GM12878 (cell line): ENCODE results near the gene NOP10. TPM values are rescaled to one million over a fixed set of nuclear protein-coding genes. Genes with fewer than 3 reads are reported as not detected.

Experiments
- ATF2 ChIP-seq: IDR thresholded peaks from 2 replicates; pipeline ENCODE4 v1.6.1; 2012; ENCODE audit warnings: low read length, inconsistent platforms
- EGR1 ChIP-seq, 2 experiments: IDR thresholded peaks; 1 replicate in 1 of 2; 2 replicates in 1 of 2; pipeline ENCODE4 v1.6.1; 2011 to 2012; ENCODE audit warnings: low read depth in 2 of 2, low read length in 2 of 2, borderline replicate concordance in 1 of 2, mild to moderate bottlenecking in 1 of 2, moderate library complexity in 1 of 2
- IKZF1 ChIP-seq: fragments of 450-650 bp; conservative IDR thresholded peaks from 2 replicates; pipeline ENCODE4 v1.6.1; 2017; ENCODE audit warnings: antibody characterized with exemption, mild to moderate bottlenecking
- NFXL1 ChIP-seq: fragments of 450-650 bp; IDR thresholded peaks from 2 replicates; pipeline ENCODE4 v1.6.1; 2017; ENCODE audit warnings: antibody characterized with exemption, mild to moderate bottlenecking, borderline replicate concordance
- RUNX3 ChIP-seq: IDR thresholded peaks from 2 replicates; pipeline ENCODE4 v1.6.1; 2012; ENCODE audit warnings: low read length, inconsistent platforms
- SIN3A ChIP-seq: IDR thresholded peaks from 2 replicates; pipeline ENCODE4 v1.6.1; 2012; ENCODE audit warnings: low read depth, low read length, improper control_type of control experiment
- SUZ12 ChIP-seq: fragments of 200-600 bp; sonication (generic); IDR thresholded peaks from one replicate; pipeline ENCODE4 v1.6.1; 2018; ENCODE audit warnings: antibody characterized with exemption, mild to moderate bottlenecking; ENCODE audit not compliant: unreplicated experiment
- ZNF217 ChIP-seq: fragments of 450-650 bp; IDR thresholded peaks from 2 replicates; pipeline ENCODE4 v1.6.1; 2017; ENCODE audit warnings: antibody characterized with exemption, mild to moderate bottlenecking
- microRNA counts: library from miRNA; unstranded; fragments of <30 nt; microRNA quantifications from one replicate; lab custom pipeline; 2016
- microRNA-seq: library from miRNA; unstranded; fragments of <30 nt; microRNA quantifications from one replicate; pipeline ENCODE4, GENCODE V29; 2018
- polyA plus RNA-seq, 11 experiments: library from polyadenylated mRNA; depleted of rRNA in 4 of 11; unstranded in 6 of 11; stranded (reverse) in 5 of 11; fragments of >200 nt; fragmentation: Nextera tagmentation in 4 of 11; fragmentation: Illumina TruSeq in 1 of 11; extraction: Ambion mirVana in 4 of 11; extraction: Trizol in 1 of 11; gene quantifications; 1 replicate in 1 of 11; 2 replicates in 10 of 11; pipeline versions ENCODE4 v1.2.1 to v1.2.3, GENCODE V29; 2011 to 2016; ENCODE audit warnings: inconsistent platforms in 2 of 11, missing spikeins in 2 of 11, low read depth in 1 of 11
- small RNA-seq: library from RNA; depleted of rRNA; stranded (forward); fragments of <200 nt; gene quantifications from one replicate; pipeline ENCODE3, GENCODE V24; 2014
- total RNA-seq, 4 experiments: library from RNA; depleted of rRNA in 3 of 4; stranded (reverse); fragments of >200 nt in 3 of 4; fragmentation: Illumina TruSeq in 1 of 4; extraction: Trizol in 1 of 4; gene quantifications; 2 replicates each; pipeline versions ENCODE4 v1.2.1 to v1.2.3, GENCODE V29; 2013 to 2021
- TF ChIP-seq, protein P1 (sequence below): fragments of 450-650 bp; IDR thresholded peaks from 2 replicates; pipeline ENCODE4 v1.6.1; 2017; ENCODE audit warnings: borderline replicate concordance
- TF ChIP-seq, protein P2 (sequence below): fragments of 450-650 bp; formaldehyde crosslinking; IDR thresholded peaks from 2 replicates; pipeline ENCODE4 v1.4.0; 2020; ENCODE audit warnings: mild to moderate bottlenecking, moderate library complexity
- TF ChIP-seq, protein P3 (sequence below): fragments of 150-350 bp; IDR thresholded peaks from 2 replicates; pipeline ENCODE4 v1.6.1; 2014; ENCODE audit warnings: mild to moderate bottlenecking, low read depth, low read length

The NOP10 gene
- total and polyA plus RNA-seq, 10 of the 15 experiments (the other 5 are each of a cell fraction or from before 2014, with no cell fraction given): 225 to 1,778 (median 537) TPM

GRCh38 chr15:34292621-34293020 lies 50.3 kb downstream of the NOP10 start (continued):
- no peak for TF ChIP-seq NFXL1
- TF ChIP-seq ATF2: no peak
- TF ChIP-seq RUNX3: no peak
- TF ChIP-seq IKZF1: no peak
- no peak for TF ChIP-seq ZNF217
- TF ChIP-seq EGR1 (IDR thresholded peaks at IDR 0.05; ENCODE audit: borderline replicate concordance in 1 of 2, low read depth in 2 of 2, low read length in 2 of 2): no peak
- no peak for TF ChIP-seq SUZ12
- TF ChIP-seq, protein P1, sequence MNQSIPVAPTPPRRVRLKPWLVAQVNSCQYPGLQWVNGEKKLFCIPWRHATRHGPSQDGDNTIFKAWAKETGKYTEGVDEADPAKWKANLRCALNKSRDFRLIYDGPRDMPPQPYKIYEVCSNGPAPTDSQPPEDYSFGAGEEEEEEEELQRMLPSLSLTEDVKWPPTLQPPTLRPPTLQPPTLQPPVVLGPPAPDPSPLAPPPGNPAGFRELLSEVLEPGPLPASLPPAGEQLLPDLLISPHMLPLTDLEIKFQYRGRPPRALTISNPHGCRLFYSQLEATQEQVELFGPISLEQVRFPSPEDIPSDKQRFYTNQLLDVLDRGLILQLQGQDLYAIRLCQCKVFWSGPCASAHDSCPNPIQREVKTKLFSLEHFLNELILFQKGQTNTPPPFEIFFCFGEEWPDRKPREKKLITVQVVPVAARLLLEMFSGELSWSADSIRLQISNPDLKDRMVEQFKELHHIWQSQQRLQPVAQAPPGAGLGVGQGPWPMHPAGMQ: no peak
- no peak for TF ChIP-seq SIN3A
- TF ChIP-seq, protein P2, sequence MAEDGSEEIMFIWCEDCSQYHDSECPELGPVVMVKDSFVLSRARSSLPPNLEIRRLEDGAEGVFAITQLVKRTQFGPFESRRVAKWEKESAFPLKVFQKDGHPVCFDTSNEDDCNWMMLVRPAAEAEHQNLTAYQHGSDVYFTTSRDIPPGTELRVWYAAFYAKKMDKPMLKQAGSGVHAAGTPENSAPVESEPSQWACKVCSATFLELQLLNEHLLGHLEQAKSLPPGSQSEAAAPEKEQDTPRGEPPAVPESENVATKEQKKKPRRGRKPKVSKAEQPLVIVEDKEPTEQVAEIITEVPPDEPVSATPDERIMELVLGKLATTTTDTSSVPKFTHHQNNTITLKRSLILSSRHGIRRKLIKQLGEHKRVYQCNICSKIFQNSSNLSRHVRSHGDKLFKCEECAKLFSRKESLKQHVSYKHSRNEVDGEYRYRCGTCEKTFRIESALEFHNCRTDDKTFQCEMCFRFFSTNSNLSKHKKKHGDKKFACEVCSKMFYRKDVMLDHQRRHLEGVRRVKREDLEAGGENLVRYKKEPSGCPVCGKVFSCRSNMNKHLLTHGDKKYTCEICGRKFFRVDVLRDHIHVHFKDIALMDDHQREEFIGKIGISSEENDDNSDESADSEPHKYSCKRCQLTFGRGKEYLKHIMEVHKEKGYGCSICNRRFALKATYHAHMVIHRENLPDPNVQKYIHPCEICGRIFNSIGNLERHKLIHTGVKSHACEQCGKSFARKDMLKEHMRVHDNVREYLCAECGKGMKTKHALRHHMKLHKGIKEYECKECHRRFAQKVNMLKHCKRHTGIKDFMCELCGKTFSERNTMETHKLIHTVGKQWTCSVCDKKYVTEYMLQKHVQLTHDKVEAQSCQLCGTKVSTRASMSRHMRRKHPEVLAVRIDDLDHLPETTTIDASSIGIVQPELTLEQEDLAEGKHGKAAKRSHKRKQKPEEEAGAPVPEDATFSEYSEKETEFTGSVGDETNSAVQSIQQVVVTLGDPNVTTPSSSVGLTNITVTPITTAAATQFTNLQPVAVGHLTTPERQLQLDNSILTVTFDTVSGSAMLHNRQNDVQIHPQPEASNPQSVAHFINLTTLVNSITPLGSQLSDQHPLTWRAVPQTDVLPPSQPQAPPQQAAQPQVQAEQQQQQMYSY (CRISPR knock-in tag): no peak
- TF ChIP-seq, protein P3, sequence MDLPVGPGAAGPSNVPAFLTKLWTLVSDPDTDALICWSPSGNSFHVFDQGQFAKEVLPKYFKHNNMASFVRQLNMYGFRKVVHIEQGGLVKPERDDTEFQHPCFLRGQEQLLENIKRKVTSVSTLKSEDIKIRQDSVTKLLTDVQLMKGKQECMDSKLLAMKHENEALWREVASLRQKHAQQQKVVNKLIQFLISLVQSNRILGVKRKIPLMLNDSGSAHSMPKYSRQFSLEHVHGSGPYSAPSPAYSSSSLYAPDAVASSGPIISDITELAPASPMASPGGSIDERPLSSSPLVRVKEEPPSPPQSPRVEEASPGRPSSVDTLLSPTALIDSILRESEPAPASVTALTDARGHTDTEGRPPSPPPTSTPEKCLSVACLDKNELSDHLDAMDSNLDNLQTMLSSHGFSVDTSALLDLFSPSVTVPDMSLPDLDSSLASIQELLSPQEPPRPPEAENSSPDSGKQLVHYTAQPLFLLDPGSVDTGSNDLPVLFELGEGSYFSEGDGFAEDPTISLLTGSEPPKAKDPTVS: no peak

MicroRNAs within 50 kb of the gene (microRNA counts, 767-probe panel; counts per million panel counts)
- 1,438 counts per million, percentile 53 among the panel's probes with 10 or more counts for microRNA hsa-miR-1233 (lab: Ali Mortazavi, UCI)

Small RNAs within 50 kb of the gene (microRNA-seq; reads per million reads assigned to microRNA genes)
- gene MIR1233-1: not detected

Small RNAs within 50 kb of the gene (small RNA-seq; reads per million reads assigned to genes)
- gene MIR1233-1 (not detected), gene RF00019 (not detected)

Other genes starting within 250 kb of the NOP10 start
Only the 7 nearest of the 9 such genes appear.
- gene KATNBL1, start 133.0 kb downstream of the NOP10 start, total RNA-seq (2014; rRNA removed): 28.9 and 35.2 TPM in 2 replicates
- gene KATNBL1, start 133.0 kb downstream of the NOP10 start, total RNA-seq (2014; rRNA removed; fragmentation: Illumina TruSeq; extraction: Trizol): 39.4 and 39.5 TPM in 2 replicates
- gene KATNBL1, start 133.0 kb downstream of the NOP10 start, total RNA-seq (2021): 29.6 and 31.3 TPM in 2 replicates
- gene KATNBL1, start 133.0 kb downstream of the NOP10 start, polyA plus RNA-seq (2011; rRNA removed): 42.9 and 75.6 TPM in 2 replicates
- gene KATNBL1, start 133.0 kb downstream of the NOP10 start, polyA plus RNA-seq (2014; fragmentation: Illumina TruSeq; extraction: Trizol): 27.2 and 37.2 TPM in 2 replicates
- gene KATNBL1, start 133.0 kb downstream of the NOP10 start, polyA plus RNA-seq (2014; fragmentation: Nextera tagmentation; extraction: Ambion mirVana): 10 to 100 TPM in 1 of 2 experiments, 1 to 10 TPM in 1; 7.8 to 11.9 TPM
- 22.3 and 28.6 TPM in 2 replicates for gene KATNBL1, start 133.0 kb downstream of the NOP10 start, polyA plus RNA-seq (2014; rRNA removed)
- gene KATNBL1, start 133.0 kb downstream of the NOP10 start, polyA plus RNA-seq (2016; fragmentation: Nextera tagmentation; extraction: Ambion mirVana): 10 to 100 TPM; 54.9 to 58.8 TPM
- 115 and 118 TPM in 2 replicates for gene EMC4, start 118.1 kb downstream of the NOP10 start, total RNA-seq (2014; rRNA removed)
- gene EMC4, start 118.1 kb downstream of the NOP10 start, total RNA-seq (2014; rRNA removed; fragmentation: Illumina TruSeq; extraction: Trizol): 77.3 and 79.3 TPM in 2 replicates
- 71.9 and 76.0 TPM in 2 replicates for gene EMC4, start 118.1 kb downstream of the NOP10 start, total RNA-seq (2021)
- 51.9 and 68.5 TPM in 2 replicates for gene EMC4, start 118.1 kb downstream of the NOP10 start, polyA plus RNA-seq (2011; rRNA removed)
- gene EMC4, start 118.1 kb downstream of the NOP10 start, polyA plus RNA-seq (2014; fragmentation: Illumina TruSeq; extraction: Trizol): 85.6 and 93.9 TPM in 2 replicates
- 10 to 100 TPM; 37.0 to 63.8 TPM for gene EMC4, start 118.1 kb downstream of the NOP10 start, polyA plus RNA-seq (2014; fragmentation: Nextera tagmentation; extraction: Ambion mirVana)
- 123 and 139 TPM in 2 replicates for gene EMC4, start 118.1 kb downstream of the NOP10 start, polyA plus RNA-seq (2014; rRNA removed)
- gene EMC4, start 118.1 kb downstream of the NOP10 start, polyA plus RNA-seq (2016; fragmentation: Nextera tagmentation; extraction: Ambion mirVana): 100 to 1,000 TPM; 157 to 169 TPM
- gene SLC12A6, start 5.4 kb downstream of the NOP10 start, total RNA-seq (2014; rRNA removed): 32.9 and 34.3 TPM in 2 replicates
- 34.2 and 34.9 TPM in 2 replicates for gene SLC12A6, start 5.4 kb downstream of the NOP10 start, total RNA-seq (2014; rRNA removed; fragmentation: Illumina TruSeq; extraction: Trizol)
- gene SLC12A6, start 5.4 kb downstream of the NOP10 start, total RNA-seq (2021): 33.2 and 36.3 TPM in 2 replicates
- 94.4 and 94.8 TPM in 2 replicates for gene SLC12A6, start 5.4 kb downstream of the NOP10 start, polyA plus RNA-seq (2011; rRNA removed)
- gene SLC12A6, start 5.4 kb downstream of the NOP10 start, polyA plus RNA-seq (2014; fragmentation: Illumina TruSeq; extraction: Trizol): 52.3 and 61.7 TPM in 2 replicates
- 1 to 10 TPM; 4.7 to 4.8 TPM for gene SLC12A6, start 5.4 kb downstream of the NOP10 start, polyA plus RNA-seq (2014; fragmentation: Nextera tagmentation; extraction: Ambion mirVana)
- 42.7 and 51.7 TPM in 2 replicates for gene SLC12A6, start 5.4 kb downstream of the NOP10 start, polyA plus RNA-seq (2014; rRNA removed)
- 10 to 100 TPM; 15.2 to 16.7 TPM for gene SLC12A6, start 5.4 kb downstream of the NOP10 start, polyA plus RNA-seq (2016; fragmentation: Nextera tagmentation; extraction: Ambion mirVana)
- gene NUTM1, start 179 bp upstream of the NOP10 start, total RNA-seq (2014; rRNA removed): under 0.01 and 0.05 TPM in 2 replicates
- not detected in 2 replicates for gene NUTM1, start 179 bp upstream of the NOP10 start, total RNA-seq (2014; rRNA removed; fragmentation: Illumina TruSeq; extraction: Trizol)
- not detected in 2 replicates for gene NUTM1, start 179 bp upstream of the NOP10 start, total RNA-seq (2021)
- not detected in 2 replicates for gene NUTM1, start 179 bp upstream of the NOP10 start, polyA plus RNA-seq (2011; rRNA removed)
- gene NUTM1, start 179 bp upstream of the NOP10 start, polyA plus RNA-seq (2014; fragmentation: Illumina TruSeq; extraction: Trizol): not detected in 2 replicates
- not detected for gene NUTM1, start 179 bp upstream of the NOP10 start, polyA plus RNA-seq (2014; fragmentation: Nextera tagmentation; extraction: Ambion mirVana)
- gene NUTM1, start 179 bp upstream of the NOP10 start, polyA plus RNA-seq (2014; rRNA removed): 0.04 TPM in 1 of 2 replicates, not detected in the other
- under 1 TPM in 1 of 2 experiments, not detected in 1; 0.05 TPM for gene NUTM1, start 179 bp upstream of the NOP10 start, polyA plus RNA-seq (2016; fragmentation: Nextera tagmentation; extraction: Ambion mirVana)
- gene LPCAT4, start 24.1 kb upstream of the NOP10 start, total RNA-seq (2014; rRNA removed): 16.8 and 18.6 TPM in 2 replicates
- gene LPCAT4, start 24.1 kb upstream of the NOP10 start, total RNA-seq (2014; rRNA removed; fragmentation: Illumina TruSeq; extraction: Trizol): 17.3 and 18.9 TPM in 2 replicates
- 46.2 and 51.1 TPM in 2 replicates for gene LPCAT4, start 24.1 kb upstream of the NOP10 start, total RNA-seq (2021)
- 26.7 and 44.0 TPM in 2 replicates for gene LPCAT4, start 24.1 kb upstream of the NOP10 start, polyA plus RNA-seq (2011; rRNA removed)
- gene LPCAT4, start 24.1 kb upstream of the NOP10 start, polyA plus RNA-seq (2014; fragmentation: Illumina TruSeq; extraction: Trizol): 23.9 and 38.2 TPM in 2 replicates
- 10 to 100 TPM; 14.4 to 17.2 TPM for gene LPCAT4, start 24.1 kb upstream of the NOP10 start, polyA plus RNA-seq (2014; fragmentation: Nextera tagmentation; extraction: Ambion mirVana)
- 47.6 and 57.2 TPM in 2 replicates for gene LPCAT4, start 24.1 kb upstream of the NOP10 start, polyA plus RNA-seq (2014; rRNA removed)
- 10 to 100 TPM; 32.4 to 33.5 TPM for gene LPCAT4, start 24.1 kb upstream of the NOP10 start, polyA plus RNA-seq (2016; fragmentation: Nextera tagmentation; extraction: Ambion mirVana)
- gene GOLGA8A, start 94.7 kb upstream of the NOP10 start, total RNA-seq (2014; rRNA removed): 40.7 and 42.9 TPM in 2 replicates
- gene GOLGA8A, start 94.7 kb upstream of the NOP10 start, total RNA-seq (2014; rRNA removed; fragmentation: Illumina TruSeq; extraction: Trizol): 55.4 and 56.0 TPM in 2 replicates
- gene GOLGA8A, start 94.7 kb upstream of the NOP10 start, total RNA-seq (2021): 67.0 and 80.5 TPM in 2 replicates
- gene GOLGA8A, start 94.7 kb upstream of the NOP10 start, polyA plus RNA-seq (2011; rRNA removed): 96.8 and 151 TPM in 2 replicates
- 84.0 and 86.5 TPM in 2 replicates for gene GOLGA8A, start 94.7 kb upstream of the NOP10 start, polyA plus RNA-seq (2014; fragmentation: Illumina TruSeq; extraction: Trizol)
- 10 to 100 TPM; 14.5 to 21.8 TPM for gene GOLGA8A, start 94.7 kb upstream of the NOP10 start, polyA plus RNA-seq (2014; fragmentation: Nextera tagmentation; extraction: Ambion mirVana)
- gene GOLGA8A, start 94.7 kb upstream of the NOP10 start, polyA plus RNA-seq (2014; rRNA removed): 117 and 132 TPM in 2 replicates
- gene GOLGA8A, start 94.7 kb upstream of the NOP10 start, polyA plus RNA-seq (2016; fragmentation: Nextera tagmentation; extraction: Ambion mirVana): 10 to 100 TPM; 22.4 to 22.6 TPM
- 80.1 and 85.8 TPM in 2 replicates for gene GOLGA8B, start 240.5 kb upstream of the NOP10 start, total RNA-seq (2014; rRNA removed)
- gene GOLGA8B, start 240.5 kb upstream of the NOP10 start, total RNA-seq (2014; rRNA removed; fragmentation: Illumina TruSeq; extraction: Trizol): 57.1 and 59.6 TPM in 2 replicates
- gene GOLGA8B, start 240.5 kb upstream of the NOP10 start, total RNA-seq (2021): 118 and 147 TPM in 2 replicates
- gene GOLGA8B, start 240.5 kb upstream of the NOP10 start, polyA plus RNA-seq (2011; rRNA removed): 117 and 164 TPM in 2 replicates
- 135 and 144 TPM in 2 replicates for gene GOLGA8B, start 240.5 kb upstream of the NOP10 start, polyA plus RNA-seq (2014; fragmentation: Illumina TruSeq; extraction: Trizol)
- 10 to 100 TPM; 18.5 to 27.3 TPM for gene GOLGA8B, start 240.5 kb upstream of the NOP10 start, polyA plus RNA-seq (2014; fragmentation: Nextera tagmentation; extraction: Ambion mirVana)
- gene GOLGA8B, start 240.5 kb upstream of the NOP10 start, polyA plus RNA-seq (2014; rRNA removed): 258 and 302 TPM in 2 replicates
- 10 to 100 TPM; 72.5 to 77.3 TPM for gene GOLGA8B, start 240.5 kb upstream of the NOP10 start, polyA plus RNA-seq (2016; fragmentation: Nextera tagmentation; extraction: Ambion mirVana)